Astrocyte of the cerebellum (primary cell): ENCODE measurements around the gene MGAT4B.

Source experiments
- DNase-seq: peaks from one replicate; pipeline ENCODE4 v3.0.0-alpha.2; 2011; ENCODE audit warnings: low read depth
- H3K4me3 ChIP-seq: 2 replicates; pipeline ENCODE4 v1.5.1; 2011; ENCODE audit warnings: mild to moderate bottlenecking, low read depth, low read length, moderate library complexity
- in situ Hi-C: cut with HindIII; loops from 2 replicates; pipeline ENCODE4 v1.10.0; 2017; ENCODE audit warnings: low sequenced_read_pairs
- TF ChIP-seq, protein P1 (sequence below): IDR thresholded peaks from 2 replicates; pipeline ENCODE4 v1.5.1; 2012; ENCODE audit warnings: low read length, low read depth, moderate library complexity, mild to moderate bottlenecking; ENCODE audit errors: missing control alignments

Gene MGAT4B

GRCh38 chr5:179753971-179754370, 52.7 kb downstream of the MGAT4B start:
- H3K4me3 ChIP-seq = no peak overlapping the region
- DNase-seq = no peak
- in situ Hi-C loops = no loop called here
- TF ChIP-seq, protein P1, sequence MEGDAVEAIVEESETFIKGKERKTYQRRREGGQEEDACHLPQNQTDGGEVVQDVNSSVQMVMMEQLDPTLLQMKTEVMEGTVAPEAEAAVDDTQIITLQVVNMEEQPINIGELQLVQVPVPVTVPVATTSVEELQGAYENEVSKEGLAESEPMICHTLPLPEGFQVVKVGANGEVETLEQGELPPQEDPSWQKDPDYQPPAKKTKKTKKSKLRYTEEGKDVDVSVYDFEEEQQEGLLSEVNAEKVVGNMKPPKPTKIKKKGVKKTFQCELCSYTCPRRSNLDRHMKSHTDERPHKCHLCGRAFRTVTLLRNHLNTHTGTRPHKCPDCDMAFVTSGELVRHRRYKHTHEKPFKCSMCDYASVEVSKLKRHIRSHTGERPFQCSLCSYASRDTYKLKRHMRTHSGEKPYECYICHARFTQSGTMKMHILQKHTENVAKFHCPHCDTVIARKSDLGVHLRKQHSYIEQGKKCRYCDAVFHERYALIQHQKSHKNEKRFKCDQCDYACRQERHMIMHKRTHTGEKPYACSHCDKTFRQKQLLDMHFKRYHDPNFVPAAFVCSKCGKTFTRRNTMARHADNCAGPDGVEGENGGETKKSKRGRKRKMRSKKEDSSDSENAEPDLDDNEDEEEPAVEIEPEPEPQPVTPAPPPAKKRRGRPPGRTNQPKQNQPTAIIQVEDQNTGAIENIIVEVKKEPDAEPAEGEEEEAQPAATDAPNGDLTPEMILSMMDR = no peak

DNA sequence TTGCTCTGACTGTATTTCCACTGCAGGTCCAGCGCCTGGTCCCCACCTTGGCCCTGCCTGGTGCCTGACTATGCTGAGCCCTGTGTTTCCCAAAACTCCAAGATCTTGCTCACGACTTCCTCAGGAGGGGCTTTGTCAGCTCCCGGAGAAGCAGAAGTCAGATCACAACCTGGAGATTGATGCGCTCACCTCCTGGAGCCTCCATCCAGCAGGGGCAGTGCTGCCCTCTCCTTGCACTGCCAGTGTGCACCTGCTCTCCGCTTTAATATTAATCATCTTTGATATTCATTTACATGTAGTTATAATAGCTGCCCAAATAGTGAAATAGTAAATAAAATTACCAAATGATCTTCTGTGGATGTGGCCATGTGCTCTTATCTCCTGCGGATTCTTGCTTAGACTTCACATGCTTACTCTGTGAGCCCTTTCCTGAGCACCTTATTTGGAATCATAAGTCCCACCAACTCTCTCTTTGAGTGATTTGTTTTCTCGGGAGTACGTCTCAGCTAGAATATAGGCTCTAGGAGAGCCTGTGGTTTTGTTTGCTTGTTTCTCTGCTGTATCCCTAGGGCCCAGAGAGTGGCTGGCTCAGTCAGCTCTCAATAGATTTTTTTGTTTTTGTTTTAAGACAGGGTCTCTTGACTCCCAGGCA, 56.7 kb downstream of the MGAT4B start:
- no peak overlapping the region for H3K4me3 ChIP-seq
- TF ChIP-seq, protein P1 = no peak
- no peak for DNase-seq
- in situ Hi-C loops = no loop called here

- TF ChIP-seq, protein P1 = no peak
- H3K4me3 ChIP-seq = no peak overlapping the region
- DNase-seq = no peak
- in situ Hi-C loops = no loop called here
Measured at GRCh38 chr5:179747811-179748210, 58.9 kb downstream of the MGAT4B start.
